C1 segment of cervical spinal cord (tissue), 14 donors: Measurements from ENCODE around the gene HIVEP1.
A peak's percentile ranks its signal among the peaks of the same experiment; 100 is the strongest.

Source experiments
- DNase-seq, 14 donors: peaks; one replicate each; lab custom pipeline; 2025; lab: John Stamatoyannopoulos, UW

Gene HIVEP1

DNA sequence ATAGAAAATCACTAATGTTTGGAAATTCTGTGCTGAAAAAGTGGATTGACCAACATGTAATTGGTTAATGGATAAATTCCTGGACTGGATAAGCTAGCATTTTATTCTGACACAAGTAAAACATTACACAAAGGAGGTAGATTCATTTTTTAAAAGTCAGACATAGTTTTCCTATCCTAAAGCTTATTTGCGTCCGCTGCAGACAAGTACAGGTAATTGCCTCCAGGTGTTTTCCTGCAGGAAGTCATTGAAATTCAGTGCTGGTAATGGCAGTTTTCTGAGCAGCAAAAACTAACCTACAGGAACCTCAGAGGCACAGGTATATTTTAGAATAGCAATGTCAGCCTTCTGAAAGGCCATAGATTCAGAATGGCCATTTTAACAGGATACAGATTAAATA is 20.0 kb upstream of the HIVEP1 start:
- no peak for DNase-seq

DNA sequence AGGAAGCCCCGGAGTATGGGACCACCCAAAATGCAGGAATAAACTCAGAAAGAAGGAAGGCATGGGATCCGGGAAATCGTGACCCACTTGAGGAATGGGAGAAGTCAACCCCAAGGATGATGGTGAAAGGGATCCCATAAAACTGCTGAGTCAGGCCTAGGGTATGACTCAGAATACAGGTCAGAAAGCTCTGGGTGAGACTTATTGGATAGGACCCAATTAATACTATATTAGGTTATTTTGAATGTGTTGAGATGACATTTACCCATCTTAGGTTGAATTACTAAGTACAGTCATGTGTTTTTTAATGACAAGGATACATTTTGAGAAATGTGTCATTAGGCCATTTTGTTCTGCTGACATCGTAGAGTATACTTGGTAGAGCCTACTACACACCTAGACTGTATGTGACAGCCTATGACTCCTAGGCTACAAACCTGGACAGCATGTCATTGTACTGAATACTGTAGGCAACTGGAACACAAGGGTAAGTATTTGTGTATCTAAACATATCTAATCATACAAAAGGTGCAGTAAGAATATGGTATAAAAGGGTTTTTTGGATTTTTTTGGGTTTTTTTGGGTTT is 17.1 kb upstream of the HIVEP1 start:
- no peak for DNase-seq

DNA sequence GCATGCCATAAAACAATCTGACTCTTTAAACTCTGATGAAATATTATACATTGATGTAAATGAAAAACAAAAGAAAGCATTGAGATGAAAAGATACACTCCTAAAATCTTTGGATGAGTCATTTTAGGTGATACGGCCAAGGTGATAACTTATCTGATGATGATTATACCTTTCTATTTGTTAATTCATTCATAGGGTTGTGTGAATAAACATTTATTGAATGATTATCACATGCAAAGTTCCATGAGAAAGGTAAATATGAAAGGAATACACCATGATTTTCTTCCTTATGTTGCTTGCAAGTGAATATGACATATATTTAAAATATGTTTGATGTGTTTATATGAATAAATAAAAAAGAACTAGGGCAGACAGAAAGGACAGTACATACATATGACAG is 15.4 kb upstream of the HIVEP1 start:
- DNase-seq: no peak

DNA sequence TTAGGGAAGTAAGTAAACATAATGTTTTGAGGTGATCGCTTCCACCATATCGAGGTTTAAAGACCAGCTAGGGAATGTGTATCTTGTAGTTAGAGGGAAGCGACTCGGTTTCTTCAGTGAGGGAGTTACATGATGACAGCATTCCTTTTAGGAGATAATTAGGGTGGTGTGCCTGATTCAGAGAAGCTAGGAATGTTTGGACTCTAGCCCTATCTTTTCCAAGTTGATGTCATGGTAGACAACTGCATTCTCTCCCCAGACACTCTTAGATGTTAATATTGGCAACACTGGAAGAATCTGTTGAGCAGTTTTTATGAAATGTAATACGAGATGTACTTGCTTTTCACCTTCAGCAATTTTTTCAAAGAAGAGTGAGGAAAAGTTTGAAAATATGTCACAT is 12.9 kb upstream of the HIVEP1 start:
- no peak for DNase-seq

DNA sequence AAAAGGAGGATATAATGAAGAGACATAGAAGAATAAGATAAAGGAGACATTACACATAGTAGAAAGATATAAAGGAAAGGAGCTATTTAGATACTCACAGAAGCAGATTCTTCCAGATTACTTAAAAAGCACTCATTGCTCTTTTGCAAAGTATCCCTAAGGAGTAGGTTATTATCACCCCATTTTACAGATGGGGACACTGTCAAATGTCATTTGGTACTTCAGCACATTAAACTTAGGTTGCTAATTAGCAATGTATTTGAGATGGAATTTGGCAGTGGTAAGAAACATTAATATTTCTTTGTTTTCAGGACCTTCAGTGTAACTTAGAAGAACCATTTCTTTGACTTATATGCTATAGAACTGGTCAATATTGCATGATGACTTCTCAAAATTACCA is 11.9 kb upstream of the HIVEP1 start:
- no peak for DNase-seq

DNA sequence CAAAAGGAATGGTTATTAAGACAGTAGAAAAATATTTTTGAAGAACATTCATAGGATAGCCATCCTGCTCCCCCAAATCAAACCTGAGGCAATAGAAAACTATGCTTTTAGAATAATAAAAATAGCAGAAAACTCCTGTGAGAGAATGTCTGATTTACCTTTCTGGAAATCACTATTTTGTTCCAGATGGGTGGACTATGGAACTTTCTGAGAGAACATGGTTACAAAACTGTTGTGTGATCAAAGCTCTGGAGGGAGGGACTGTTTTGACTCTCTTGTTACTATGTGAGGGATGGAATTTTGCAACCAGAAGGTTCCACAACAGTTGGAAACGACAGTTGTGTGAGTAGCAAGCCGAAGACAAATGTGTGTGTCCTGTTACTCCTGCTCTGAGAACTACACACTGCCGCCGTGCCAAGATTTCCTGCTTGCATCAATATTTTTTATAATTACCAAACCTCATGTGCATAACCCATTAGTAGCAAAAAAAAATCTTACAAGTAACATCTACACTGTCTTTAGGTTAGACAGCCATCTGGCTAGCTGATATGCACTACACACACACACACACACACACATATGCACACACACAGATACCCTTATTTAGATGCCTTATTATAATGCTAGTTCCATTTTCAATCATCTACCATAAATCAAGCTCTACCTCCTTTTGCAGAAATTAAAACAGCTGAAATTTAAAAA is 11.0 kb upstream of the HIVEP1 start:
- no peak for DNase-seq

DNA sequence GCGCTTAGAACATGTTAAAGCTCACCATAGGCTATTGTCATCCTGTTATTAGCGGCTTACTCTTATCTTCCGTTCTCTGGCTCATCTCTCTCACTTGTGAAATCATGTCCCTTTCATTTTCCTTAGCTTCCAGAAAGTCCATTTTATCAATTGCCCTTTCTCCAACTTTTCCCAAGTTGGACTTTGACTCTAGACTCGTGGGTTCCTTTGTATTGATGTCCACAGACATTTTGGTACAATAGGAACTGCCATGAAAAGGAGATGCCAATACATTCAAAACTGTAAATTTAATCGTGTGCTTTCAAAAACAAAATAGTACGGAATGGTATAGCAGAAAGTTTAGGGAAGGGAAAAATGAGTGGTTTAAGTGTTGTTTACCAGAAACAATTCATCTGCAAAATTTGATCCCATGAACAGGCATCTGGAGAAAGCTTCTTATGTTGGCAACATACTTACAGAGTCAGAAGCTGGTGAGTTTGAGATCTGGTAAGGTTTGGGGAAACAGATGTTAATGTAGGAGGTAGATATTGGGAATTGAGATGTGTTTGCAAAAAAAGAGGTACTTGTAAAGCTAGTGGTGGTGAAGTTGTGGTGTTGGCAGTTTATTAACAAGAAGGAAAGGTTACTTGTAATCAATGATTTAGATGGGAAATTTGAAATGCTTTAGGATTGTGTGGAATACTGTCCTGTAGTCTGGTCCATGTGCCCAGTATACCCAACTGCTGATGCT is 10.2 kb upstream of the HIVEP1 start:
- DNase-seq: no peak

DNA sequence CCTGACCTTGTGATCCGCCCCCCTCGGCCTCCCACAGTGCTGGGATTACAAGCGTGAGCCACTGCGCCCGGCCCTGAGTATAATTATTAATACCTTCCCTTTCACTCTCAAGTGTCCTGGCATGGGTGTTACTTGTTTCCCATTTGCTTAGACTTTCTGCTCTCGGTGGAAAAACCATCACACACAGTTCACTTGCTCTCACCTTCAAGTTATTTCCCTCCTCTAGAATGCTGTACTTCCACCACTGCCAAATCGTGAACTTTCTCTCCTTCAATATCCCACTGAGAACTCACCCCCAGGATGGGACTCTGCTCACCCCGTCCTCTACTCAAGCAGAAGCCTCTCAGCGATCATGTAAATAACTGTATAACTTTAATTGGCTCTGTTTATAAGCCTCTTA is 4.6 kb upstream of the HIVEP1 start:
- no peak for DNase-seq

DNA sequence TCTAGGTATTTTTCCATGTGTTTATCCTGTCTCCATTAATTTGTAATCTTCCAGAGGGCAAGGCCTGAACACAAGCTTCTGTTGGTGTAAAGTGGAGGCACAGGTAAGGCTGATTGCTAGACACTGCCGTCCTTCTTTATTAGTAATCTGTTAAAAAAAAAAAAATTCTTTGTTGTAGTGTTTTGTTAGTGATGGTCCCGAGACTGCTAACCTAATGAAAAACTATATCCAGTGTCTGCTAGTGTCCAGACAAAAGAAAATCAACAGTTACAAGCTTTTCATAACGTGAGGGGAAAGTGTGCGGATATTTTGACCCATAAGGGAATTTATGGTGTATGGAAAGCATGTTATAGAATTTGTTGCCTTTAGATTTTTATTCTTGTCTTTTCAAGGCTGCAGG is 4.2 kb upstream of the HIVEP1 start:
- no peak for DNase-seq

DNA sequence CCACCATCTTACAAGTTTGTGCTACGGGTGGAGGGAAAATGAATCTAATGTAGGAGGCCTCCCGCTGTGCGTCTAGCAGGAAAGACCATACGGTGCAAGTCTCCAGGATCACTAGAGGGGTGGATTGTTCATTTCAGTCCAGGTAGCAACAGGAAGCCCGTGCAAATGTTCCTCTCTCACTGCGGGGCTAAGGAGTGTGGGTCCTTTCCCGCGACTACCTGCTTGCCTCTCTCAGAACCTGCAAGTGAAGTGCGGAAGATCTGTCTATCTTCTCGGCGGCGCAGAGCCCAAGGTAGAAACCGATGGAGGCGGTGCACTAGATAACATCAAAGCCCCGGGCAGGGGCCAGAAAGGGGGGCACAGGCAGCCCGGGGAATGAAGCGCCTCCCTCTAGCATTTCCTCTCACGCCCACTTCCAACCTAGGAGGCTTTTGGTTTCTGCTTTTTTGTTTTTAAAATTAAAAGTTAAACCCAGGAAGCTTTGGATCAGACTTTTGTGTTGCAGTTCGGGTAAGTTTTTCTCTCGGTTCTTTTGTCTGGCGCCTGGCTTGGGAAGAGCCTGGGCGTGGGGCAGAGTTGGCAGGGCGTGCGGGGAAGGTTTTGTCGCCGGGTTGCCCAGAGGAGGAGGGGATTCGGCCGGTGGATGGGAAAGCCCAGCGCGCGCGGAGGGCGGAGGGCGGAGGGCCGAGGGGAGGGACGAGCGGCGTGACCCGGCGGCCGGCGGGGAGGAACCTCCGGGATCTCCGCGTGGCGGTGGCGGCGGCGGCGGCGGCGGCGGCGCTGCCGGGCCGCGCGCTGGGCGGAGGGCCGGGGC is 3.5 kb upstream of the HIVEP1 start:
- peak in 13 of 14 donors; percentile 3 to 84 (median 55) for DNase-seq

DNA sequence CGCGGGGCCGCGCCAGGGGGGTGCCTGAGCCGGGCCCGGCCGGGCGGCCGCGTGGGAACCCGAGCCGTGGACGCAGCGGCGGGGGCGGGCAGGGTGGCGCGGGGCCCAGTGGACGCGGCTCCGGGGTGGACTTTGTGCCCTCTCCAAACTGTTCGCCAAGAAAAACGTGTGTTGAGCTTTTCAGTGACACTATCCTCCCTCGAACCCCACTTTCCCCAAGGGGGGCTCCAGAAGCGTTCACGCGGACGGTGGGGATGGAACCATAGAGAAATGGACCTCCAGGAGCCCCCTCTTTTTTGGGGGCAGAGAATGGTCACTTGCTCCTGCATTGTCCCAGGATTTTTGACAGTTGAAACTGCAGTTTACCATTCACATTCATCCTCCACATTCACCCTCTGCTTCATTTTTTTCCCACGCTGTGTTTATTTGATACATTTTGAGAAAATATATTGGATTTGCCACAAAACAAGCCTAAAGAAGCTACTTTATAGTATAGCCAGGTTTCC is 2.9 kb upstream of the HIVEP1 start:
- peak in 2 of 14 donors; percentile 37 to 56 for DNase-seq

DNA sequence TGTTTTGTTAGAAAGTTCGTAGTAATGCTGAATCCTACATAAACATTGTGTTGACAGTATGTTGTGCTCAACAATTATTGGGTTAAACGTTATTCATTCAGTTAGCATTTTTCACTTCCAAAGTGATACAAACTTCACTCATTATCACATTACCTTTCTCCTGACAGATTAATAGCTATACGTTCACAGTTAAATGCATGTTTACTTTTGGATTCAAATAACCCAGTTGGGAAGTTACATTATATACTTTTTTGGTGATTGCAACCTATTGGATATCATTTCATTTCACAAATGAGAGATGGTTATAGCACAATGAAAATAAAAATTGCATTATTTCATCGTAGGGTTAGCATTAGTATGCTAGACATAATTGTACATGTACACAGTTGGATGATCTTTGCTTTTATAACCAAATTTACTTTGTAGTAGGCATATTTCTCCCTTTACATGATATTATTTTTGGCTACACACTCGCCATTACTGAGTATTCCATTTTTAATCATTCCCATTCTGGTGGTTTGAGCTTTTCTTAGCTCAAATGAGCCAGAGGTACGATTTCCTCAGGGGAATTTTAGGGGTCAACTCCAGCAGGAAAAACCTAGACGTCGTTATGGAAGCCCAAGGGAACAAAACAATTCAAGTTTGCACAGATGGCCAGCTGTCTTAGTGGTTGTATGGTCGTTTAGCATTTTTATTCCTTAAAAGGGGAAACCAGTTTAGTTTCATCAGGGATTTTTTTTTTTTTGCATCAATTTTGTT is 2.1 kb upstream of the HIVEP1 start:
- DNase-seq: no peak

DNA sequence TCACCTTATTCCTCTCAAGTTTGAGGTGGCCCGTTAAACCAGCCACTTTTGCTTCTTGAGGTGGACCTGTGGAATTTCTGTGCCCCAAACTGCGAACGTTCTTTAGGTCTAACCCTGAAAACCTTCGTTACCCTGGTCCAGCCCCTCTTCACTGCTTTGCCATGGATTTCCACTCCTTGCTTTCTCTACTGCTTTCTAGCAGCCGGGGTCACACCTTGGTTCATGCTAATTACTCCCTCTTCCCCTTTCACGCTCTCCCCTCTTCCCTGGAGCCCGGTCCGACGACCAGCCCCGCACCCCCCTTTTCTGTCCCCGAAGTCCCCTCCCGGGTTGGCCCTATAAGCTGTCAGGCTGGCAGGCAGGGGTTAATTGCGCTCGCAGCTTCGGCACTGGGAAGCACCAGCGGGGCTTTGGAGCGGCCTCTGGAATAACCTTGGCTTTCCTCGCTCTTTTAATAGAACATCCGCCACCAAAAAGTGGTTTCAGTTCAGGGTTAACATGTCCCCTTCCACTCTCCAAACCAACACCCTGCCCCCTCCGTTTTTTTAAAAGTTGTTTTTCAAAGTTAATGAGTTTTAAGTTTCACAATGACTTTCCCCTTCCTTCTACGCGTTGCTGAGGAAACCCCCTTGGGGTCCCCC is 1.4 kb upstream of the HIVEP1 start:
- DNase-seq: peak in 9 of 14 donors; percentile 49 to 91 (median 83)

DNA sequence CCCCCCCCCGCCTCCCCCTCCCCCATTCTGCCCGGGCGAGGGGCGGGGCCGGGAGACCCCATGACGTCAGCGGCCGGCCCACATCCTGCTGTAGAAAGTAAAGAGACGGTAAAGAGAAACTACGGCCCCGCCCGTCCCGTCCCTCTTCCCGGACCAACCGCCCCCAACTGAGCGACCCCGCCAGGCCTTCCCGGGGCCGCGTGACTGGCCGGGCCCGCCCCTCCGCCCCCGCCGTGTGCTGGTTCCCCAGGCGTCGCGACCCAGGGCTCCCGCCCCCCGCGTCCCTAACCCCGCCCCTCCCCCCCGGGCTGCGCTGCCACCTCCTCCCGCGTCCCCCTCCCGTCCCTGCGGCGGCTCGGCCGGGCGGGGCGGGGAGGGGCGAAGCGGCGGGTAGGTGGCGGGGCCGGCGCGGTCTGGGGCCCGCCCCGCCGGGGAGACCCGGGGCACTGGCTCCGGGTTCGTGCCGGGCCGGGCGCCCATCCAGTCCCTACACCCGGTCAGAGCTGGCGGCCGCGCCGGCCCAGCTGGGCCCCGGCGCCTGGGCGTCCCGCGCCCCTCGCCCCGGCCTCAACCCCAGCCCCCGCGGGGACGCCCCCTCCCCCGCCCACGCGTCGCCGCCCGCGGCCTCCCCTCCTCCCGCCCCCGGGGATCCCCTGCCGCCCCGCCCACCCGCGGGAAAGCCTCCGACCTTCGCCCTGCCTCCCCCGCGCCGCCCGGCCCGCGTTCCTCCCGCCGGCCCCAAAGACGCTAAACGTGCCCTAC is 655 bp upstream of the HIVEP1 start:
- peak; percentile 55 to 97 (median 90) for DNase-seq

DNA sequence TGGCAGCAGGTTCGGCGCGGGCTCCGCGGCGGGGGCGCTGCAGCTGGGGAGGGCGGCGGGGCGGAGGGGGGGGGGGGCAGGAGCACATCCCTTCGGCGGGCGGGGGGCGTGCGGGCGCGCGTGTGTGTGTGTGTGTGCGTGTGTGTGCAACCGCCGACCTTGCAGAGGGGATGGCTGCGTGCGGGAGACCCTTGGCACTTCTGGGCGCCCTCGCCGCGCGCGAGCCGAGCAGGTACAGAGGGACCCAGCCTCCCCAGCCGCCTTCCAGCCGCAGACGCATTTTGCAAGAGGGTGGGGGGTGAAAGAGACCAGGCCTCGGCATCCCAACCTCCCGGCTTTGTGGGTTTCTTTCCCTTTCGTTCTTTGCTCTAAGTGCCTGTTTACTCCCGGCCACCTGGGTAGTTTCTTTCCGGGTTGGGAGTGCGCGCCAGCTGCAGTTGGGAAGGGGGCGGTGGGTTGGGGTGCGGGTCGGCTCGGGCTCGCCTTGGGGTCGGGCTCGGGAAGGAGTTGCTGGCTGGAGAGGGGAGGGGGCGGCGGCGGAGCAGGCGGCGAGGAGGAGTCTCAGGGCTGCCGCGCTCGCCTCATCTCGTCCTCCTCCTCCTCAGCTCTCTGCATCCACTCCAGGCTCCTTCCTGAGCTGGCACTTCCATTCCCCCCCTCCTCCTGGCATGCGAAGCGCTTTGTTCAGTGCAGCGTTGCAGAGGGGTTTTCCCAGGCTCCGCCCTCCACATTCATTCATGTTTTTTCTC is 620 bp downstream of the HIVEP1 start:
- DNase-seq: peak in 13 of 14 donors; percentile 27 to 81 (median 62)

DNA sequence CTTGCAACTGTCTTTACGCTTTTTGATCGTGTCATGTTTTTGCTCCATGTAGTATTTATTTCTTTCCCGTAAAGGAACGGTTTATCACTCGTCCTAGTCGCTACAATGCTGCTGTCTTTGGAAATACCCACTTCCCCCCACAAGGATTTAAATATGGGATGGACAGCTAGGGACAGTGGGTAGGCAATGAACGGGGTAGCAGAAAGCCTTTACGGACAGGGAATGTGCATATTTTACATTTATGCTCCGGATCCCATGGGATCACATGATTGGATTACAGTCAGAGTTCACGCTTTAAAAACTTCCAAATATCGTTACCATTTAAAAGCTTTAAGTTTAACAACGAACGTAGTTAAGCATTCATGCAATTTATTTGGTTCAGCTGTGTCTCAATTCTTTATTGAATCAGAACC is 1.2 kb downstream of the HIVEP1 start:
- no peak for DNase-seq

DNA sequence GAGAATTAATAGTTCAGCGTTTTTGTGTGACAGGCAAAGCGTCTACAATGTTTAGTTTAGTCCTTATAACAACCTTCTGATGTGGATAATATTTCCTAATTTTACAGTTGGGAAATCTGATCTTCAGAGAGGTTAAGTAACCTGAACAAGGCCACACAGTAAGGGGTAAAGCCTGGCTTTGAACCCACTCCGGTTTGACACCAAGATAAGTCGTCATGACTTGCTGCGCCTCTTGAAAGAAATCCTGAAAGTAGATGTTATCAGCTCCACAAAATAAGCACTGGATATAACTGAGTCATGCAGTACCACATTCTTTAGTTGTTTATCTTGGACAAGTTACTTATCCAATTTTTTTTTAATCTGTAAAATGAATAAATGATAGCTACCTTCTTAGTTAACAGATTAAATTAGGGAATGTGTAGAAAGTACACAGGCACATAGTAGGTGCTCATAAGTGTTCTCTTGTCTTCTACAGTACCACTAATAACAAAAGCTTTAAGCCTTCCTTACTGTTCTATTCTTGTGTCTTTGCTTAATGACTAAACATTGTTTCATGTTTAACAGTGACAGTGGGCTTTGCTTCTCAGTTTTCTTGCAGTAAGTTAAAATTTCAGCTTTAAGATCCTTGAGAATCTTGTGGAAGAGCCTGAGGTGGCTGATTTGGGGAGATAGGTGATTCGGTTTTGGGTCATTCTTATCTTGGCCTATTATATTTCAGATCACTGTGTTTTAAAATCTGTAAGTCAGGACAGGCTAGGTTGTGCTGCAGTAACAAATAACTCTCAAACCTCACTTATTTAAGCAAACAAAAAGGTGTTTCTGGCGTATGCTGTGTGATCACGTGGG is 2.1 kb downstream of the HIVEP1 start:
- DNase-seq: no peak

DNA sequence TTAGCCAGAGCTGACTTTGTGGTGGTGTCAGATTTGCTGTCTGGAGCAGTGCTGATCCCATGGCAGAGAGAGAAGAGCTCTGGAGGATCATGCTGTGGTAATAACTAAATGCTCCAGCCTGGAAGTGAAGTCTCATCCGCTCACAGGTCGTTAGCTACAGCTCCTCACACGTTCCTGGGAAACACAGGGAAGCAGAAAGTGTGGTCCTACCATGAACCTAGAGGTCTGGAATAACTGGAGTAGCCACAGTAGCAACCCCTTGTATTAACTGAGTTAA is 2.7 kb downstream of the HIVEP1 start:
- DNase-seq: no peak
